HG03520 (cell line): ENCODE results near the gene IFFO2.
A peak's percentile ranks its signal among the peaks of the same experiment; 100 is the strongest.

Source experiments
- ATAC-seq: cut with Tn5 transposase; IDR thresholded peaks from one replicate; pipeline ENCODE4 v1.9.1; 2021; ENCODE audit warnings: mild to moderate bottlenecking, moderate library complexity; ENCODE audit not compliant: unreplicated experiment

Gene IFFO2

GRCh38 chr1:18956193-18957135 lies at the start of gene IFFO2:
Gene IFFO2 (minus strand): TSS chr1:18956676. CDS start chr1:18956332, 344 bp downstream.
- peak; percentile 57 for ATAC-seq

GRCh38 chr1:19006000-19006399 lies 49.5 kb upstream of the IFFO2 start:
- ATAC-seq: no peak

GRCh38 chr1:19003371-19004290 lies 47.2 kb upstream of the IFFO2 start:
- no peak for ATAC-seq

- no peak for ATAC-seq
Measured at GRCh38 chr1:19000065-19000464, 43.6 kb upstream of the IFFO2 start.

DNA sequence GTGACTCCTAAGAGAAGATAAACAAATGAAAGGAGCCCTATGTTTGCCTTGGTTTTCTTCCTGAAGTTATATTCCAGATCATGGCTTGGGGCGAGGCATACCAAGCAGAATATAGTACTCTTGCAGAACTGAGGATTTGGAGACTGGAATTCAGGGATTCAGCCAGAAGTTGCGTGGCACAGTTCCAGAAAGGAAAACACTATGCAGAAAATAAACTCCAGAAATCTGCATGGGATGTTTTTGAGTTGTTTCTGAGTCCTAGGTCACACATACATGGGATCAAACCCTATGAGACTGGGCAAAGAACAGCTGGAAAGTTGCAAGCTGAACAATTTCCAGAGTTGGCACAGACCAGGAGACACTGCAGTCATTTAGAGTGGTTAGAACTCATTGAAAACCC lies 42.9 kb upstream of the IFFO2 start:
- ATAC-seq: no peak

- ATAC-seq: no peak
Measured at GRCh38 chr1:18998016-18998724, 41.7 kb upstream of the IFFO2 start.

- no peak for ATAC-seq
Measured at GRCh38 chr1:18997508-18997907, 41.0 kb upstream of the IFFO2 start.

DNA sequence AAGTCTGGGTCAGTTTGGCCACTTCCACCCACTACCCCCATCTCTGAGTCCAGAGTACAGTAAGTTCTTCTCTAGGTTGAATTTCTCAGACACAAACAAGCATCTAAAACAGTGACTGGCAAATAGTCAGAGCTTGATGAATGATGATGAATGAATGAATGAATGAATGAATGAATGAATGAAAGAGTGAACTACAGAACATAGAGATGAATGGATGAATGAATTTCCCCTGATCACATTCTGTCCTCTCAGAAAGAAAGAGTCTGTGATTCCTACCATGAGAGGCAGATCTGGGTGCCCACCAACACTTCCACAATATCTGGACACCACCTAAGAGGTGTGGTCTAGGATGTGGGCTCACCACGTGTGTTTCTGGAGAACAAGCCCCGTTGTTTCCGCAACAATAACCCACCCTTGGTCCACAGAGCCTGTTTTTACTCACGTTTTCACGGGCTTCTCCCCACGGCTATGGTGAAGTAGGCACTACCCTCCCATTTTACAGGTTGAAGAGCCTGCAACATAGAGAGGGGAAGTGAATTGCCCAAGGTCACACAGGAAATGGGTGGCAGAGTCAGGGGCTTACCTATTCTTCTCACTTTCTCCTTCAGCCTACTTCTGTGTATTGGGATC lies 40.2 kb upstream of the IFFO2 start:
- no peak for ATAC-seq

GRCh38 chr1:18994381-18994780 lies 37.9 kb upstream of the IFFO2 start:
- no peak for ATAC-seq

- no peak for ATAC-seq
Measured at GRCh38 chr1:18992646-18993045, 36.2 kb upstream of the IFFO2 start.

DNA sequence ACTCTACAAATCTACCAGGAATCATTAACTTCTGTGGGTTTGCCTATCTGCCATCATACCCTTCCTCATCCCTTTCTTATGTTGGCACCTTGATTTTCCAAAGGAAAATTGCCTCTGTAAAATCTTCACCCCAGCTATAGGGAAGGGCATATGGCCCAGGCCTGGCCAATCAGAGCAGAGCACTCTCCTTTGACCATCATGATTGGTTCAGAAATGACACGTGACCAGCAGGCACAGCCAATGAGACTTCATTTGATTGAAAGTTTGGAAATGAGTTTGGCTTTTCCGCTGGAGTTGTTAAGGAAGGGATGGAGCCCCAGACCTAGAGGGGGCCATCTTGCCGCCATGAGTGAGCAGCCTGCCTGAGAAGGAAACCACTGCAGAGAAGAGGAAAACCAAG lies 35.1 kb upstream of the IFFO2 start:
- ATAC-seq: no peak

- no peak for ATAC-seq
Measured at GRCh38 chr1:18989896-18990295, 33.4 kb upstream of the IFFO2 start.

GRCh38 chr1:18989176-18989799 lies 32.8 kb upstream of the IFFO2 start:
- ATAC-seq: no peak

GRCh38 chr1:18981242-18981641 lies 24.8 kb upstream of the IFFO2 start:
- no peak for ATAC-seq

DNA sequence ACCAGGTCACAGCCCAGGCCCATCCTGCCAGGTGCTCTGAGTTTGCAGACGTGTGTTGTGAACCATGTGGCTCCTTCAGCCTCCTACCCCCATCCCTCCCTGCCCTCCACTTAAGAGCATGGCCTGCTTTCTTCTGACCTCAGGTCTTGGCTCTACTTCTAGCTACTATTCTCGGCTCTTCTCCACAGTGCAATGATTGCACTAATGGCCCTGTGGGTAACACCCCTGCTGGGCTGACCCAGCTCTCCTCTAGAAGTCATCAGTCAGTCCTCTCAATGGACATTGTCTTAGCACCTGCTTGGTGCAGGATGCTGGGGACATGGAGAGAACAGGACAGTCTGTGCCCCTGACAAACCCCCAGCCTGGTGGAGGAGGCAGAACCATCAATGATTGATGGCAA lies 22.2 kb upstream of the IFFO2 start:
- no peak for ATAC-seq

DNA sequence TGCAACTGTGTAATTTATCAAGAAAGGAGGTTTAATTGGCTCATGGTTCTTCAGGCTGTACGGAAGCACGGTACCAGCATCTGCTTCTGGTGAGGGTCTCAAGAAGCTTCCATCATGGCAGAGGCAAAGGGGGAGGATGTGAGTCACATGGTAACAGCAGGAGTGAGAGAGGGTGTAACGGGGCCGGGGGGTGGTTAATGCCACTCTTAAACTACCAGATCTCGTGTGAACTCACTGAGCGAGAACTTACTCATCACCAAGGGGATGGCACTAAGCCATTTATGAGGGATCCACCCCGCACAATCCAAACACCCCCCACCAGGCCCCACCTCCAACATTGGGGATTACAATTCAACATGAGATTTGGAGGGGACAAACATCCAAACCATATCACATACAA lies 21.0 kb upstream of the IFFO2 start:
- no peak for ATAC-seq

GRCh38 chr1:18976096-18976495 lies 19.6 kb upstream of the IFFO2 start:
- no peak for ATAC-seq

DNA sequence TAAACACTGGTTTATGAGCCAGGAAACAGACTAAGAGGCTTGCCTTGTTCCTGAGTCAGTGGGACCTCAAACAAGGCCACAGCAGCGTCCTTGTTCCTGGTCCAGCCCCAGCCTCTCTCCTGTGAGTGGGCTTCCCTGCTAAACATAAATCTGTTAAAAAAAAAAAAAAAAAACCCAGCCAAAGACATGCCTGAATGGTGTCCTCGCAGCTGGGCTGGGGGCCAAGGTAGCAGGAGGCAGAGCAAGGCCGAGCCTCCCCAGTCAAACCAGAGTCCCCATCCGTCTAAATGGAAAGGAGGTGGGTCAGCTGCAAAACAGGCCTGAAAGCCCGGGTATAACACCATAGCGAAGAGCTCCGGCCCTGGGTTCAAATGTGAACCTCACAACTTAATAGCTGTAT lies 18.1 kb upstream of the IFFO2 start:
- ATAC-seq: no peak

GRCh38 chr1:18974005-18974404 lies 17.5 kb upstream of the IFFO2 start:
- no peak for ATAC-seq

DNA sequence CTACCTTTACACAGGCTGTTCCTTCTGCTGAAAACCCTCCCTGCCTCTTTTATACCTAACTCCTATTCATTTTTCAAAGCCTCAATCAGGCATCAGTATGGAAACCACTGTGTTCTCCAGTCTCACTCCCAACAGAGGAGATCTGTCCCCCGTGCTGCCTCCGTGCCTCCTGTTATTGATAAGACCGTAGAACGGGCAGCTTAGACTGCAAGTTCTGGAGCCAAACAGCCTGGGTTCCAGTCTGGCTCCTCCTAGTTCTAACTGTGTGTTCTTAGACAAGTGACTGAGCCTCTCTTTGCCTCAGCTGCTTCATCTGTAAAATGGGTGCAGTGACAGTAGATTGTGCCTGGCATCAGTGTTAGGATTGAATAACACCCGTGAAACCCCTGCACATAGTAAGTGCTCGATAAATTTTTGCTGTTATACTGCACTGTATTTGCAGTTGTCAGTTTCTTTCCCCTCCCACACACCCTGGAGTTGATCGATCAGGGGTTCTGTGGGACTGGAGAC lies 17.0 kb upstream of the IFFO2 start:
- no peak for ATAC-seq
